CD4-positive, alpha-beta T cell treated with Interleukin-12 subunit alpha and Interleukin-12 subunit beta, for 1 hour (primary cell): ENCODE data around the gene EVA1C.
"Not testable (repeated sequence)": the region's sequence is repeated elsewhere in the genome, so short reads cannot be mapped to it uniquely, and the experiment has no call there.

Experiments
- DNase-seq: peaks from one replicate; pipeline ENCODE4 v3.0.0-alpha.2; 2020

EVA1C gene

GRCh38 chr21:32412162-32413014 is at the start of gene EVA1C:
Gene EVA1C, plus strand, starts transcription at chr21:32412706. Its CDS starts 148 bp downstream, at chr21:32412854.
- DNase-seq: peak; percentile 82

GRCh38 chr21:32364387-32364786 is 48.1 kb upstream of the EVA1C start:
- no peak for DNase-seq

- no peak for DNase-seq
These were observed 47.7 kb upstream of the EVA1C start for GRCh38 chr21:32364796-32365195.

- no peak for DNase-seq
These were observed 46.3 kb upstream of the EVA1C start for GRCh38 chr21:32366191-32366590.

GRCh38 chr21:32367158-32367557 is 45.3 kb upstream of the EVA1C start:
- DNase-seq: no peak

- no peak for DNase-seq
These were observed 44.1 kb upstream of the EVA1C start for GRCh38 chr21:32368386-32368785.

- DNase-seq: not testable (repeated sequence)
These were observed 43.5 kb upstream of the EVA1C start for GRCh38 chr21:32368961-32369360.

- DNase-seq: no peak
These were observed 41.3 kb upstream of the EVA1C start for GRCh38 chr21:32370998-32371766.

- no peak for DNase-seq
These were observed 40.6 kb upstream of the EVA1C start for GRCh38 chr21:32371913-32372314.

- DNase-seq: no peak
These were observed 39.8 kb upstream of the EVA1C start for GRCh38 chr21:32372755-32373154.

GRCh38 chr21:32377506-32377905 is 35.0 kb upstream of the EVA1C start:
- DNase-seq: no peak

- DNase-seq: no peak
These were observed 34.5 kb upstream of the EVA1C start for GRCh38 chr21:32377991-32378390.

- DNase-seq: no peak
These were observed 33.5 kb upstream of the EVA1C start for GRCh38 chr21:32378956-32379355.

GRCh38 chr21:32380940-32381339 is 31.6 kb upstream of the EVA1C start:
- DNase-seq: no peak

GRCh38 chr21:32381571-32381970 is 30.9 kb upstream of the EVA1C start:
- no peak for DNase-seq

GRCh38 chr21:32382108-32382644 is 30.3 kb upstream of the EVA1C start:
- no peak for DNase-seq

- DNase-seq: no peak
These were observed 28.7 kb upstream of the EVA1C start for GRCh38 chr21:32383812-32384211.

- no peak for DNase-seq
These were observed 26.2 kb upstream of the EVA1C start for GRCh38 chr21:32386195-32386870.

GRCh38 chr21:32387151-32387550 is 25.4 kb upstream of the EVA1C start:
- no peak for DNase-seq

GRCh38 chr21:32388306-32388705 is 24.2 kb upstream of the EVA1C start:
- DNase-seq: no peak

- no peak for DNase-seq
These were observed 23.0 kb upstream of the EVA1C start for GRCh38 chr21:32389337-32390015.

- not testable (repeated sequence) for DNase-seq
These were observed 21.8 kb upstream of the EVA1C start for GRCh38 chr21:32390537-32391224.
